ENCODE results near the gene BIRC5.

Gene BIRC5

DNA sequence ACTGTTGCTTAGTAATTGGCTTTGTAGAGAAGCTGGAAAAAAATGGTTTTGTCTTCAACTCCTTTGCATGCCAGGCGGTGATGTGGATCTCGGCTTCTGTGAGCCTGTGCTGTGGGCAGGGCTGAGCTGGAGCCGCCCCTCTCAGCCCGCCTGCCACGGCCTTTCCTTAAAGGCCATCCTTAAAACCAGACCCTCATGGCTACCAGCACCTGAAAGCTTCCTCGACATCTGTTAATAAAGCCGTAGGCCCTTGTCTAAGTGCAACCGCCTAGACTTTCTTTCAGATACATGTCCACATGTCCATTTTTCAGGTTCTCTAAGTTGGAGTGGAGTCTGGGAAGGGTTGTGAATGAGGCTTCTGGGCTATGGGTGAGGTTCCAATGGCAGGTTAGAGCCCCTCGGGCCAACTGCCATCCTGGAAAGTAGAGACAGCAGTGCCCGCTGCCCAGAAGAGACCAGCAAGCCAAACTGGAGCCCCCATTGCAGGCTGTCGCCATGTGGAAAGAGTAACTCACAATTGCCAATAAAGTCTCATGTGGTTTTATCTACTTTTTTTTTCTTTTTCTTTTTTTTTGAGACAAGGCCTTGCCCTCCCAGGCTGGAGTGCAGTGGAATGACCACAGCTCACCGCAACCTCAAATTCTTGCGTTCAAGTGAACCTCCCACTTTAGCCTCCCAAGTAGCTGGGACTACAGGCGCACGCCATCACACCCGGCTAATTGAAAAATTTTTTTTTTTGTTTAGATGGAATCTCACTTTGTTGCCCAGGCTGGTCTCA, 11.2 kb downstream of the BIRC5 start:
- no peak overlapping the region for H3K27ac ChIP-seq (ENCODE audit: low read length)
- H3K9me3 ChIP-seq (ENCODE audit: control insufficient read depth, insufficient read depth, low read length): no peaks in the 10 kb centered on the region
- no peaks in the 10 kb centered on the region for H3K27me3 ChIP-seq (ENCODE audit: control insufficient read depth, insufficient read depth, low read length)
- H3K4me1 ChIP-seq (ENCODE audit: control insufficient read depth, insufficient read depth, low read length): no peaks in the 10 kb centered on the region
- H3K4me3 ChIP-seq (ENCODE audit: low read length): no peak overlapping the region
- WGBS (ENCODE audit: insufficient coverage, insufficient read length): no CpG with 5 or more reads among the region's 16 CpGs
- peaks cover 20% of the 10 kb centered on the region for H3K36me3 ChIP-seq (ENCODE audit: control insufficient read depth, insufficient read depth, low read length)
- no peak for DNase-seq (ENCODE audit: low read depth, low spot score)

DNA sequence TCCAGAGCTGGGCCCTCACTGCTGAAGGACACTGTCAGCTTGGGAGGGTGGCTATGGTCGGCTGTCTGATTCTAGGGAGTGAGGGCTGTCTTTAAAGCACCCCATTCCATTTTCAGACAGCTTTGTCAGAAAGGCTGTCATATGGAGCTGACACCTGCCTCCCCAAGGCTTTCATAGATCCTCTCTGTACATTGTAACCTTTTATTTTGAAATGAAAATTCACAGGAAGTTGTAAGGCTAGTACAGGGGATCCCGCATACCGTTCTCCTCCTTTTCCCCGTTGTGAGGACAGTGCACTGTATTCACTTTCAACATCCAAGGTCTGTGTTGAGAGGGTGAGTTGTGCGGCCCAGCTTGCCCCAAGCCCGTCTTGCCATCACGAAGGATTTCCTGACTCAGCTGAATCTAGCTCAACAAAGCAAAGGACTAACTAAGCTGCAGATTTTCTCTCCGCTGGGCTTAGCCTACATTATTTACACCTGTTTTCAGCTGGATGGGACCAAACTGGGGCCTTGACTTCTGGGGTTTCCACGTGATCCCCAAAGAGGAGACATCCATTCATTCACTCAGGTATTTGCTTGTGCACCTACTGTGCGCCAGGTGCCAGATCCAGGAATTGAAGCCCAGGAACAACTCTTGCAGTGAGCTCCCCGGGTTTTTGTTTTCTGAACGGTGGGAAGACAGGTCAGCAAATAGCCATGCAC, 12.2 kb downstream of the BIRC5 start:
- no CpG with 5 or more reads among the region's 12 CpGs for WGBS (ENCODE audit: insufficient coverage, insufficient read length)
- no peak overlapping the region for H3K4me3 ChIP-seq (ENCODE audit: low read length)
- H3K27me3 ChIP-seq (ENCODE audit: control insufficient read depth, insufficient read depth, low read length): no peaks in the 10 kb centered on the region; the same call in 1 of the 2 replicates
- H3K27ac ChIP-seq (ENCODE audit: low read length): no peak overlapping the region
- peaks cover 16% of the 10 kb centered on the region for H3K36me3 ChIP-seq (ENCODE audit: control insufficient read depth, insufficient read depth, low read length)
- H3K9me3 ChIP-seq (ENCODE audit: control insufficient read depth, insufficient read depth, low read length): no peaks in the 10 kb centered on the region
- H3K4me1 ChIP-seq (ENCODE audit: control insufficient read depth, insufficient read depth, low read length): no peaks in the 10 kb centered on the region
- no peak for DNase-seq (ENCODE audit: low read depth, low spot score)

DNA sequence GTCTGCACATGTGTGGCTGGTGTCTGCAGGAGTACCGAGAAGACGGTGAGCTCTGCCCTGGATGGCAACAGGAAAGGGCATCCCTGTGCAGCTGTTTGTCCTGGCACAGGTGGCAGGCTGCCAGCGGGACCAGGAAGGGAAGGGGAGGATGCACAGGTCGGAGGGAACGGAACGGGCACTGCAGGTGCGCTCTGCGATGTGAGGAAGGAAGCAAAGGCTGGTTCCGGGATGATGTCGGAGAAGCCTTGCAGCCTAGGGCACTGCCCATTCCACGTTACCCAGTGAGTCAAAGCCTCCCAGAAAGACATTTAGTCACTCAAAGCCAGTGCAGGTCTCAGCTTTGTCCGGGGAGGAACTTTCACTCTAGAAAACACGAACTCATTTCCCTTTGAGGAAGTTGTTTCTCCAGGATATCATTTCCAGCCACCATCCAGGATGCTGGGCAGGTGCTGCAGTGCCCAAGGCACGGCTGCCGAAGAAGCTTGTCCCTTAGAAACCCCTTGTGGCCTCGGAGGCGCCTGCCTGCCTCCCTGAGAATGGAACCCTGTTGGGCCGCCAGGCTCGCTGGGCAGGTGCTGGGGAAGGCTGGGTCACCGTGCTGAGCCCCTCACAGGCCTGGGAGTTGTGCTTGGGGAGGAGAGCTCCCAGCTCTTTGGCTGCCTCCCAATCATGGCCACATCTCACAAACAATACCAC, 12.9 kb downstream of the BIRC5 start:
- DNase-seq (ENCODE audit: low read depth, low spot score): no peak
- no peaks in the 10 kb centered on the region; the same call in 1 of the 2 replicates for H3K27me3 ChIP-seq (ENCODE audit: control insufficient read depth, insufficient read depth, low read length)
- H3K4me3 ChIP-seq (ENCODE audit: low read length): no peak overlapping the region
- no peaks in the 10 kb centered on the region for H3K9me3 ChIP-seq (ENCODE audit: control insufficient read depth, insufficient read depth, low read length)
- no CpG with 5 or more reads among the region's 20 CpGs for WGBS (ENCODE audit: insufficient coverage, insufficient read length)
- H3K4me1 ChIP-seq (ENCODE audit: control insufficient read depth, insufficient read depth, low read length): no peaks in the 10 kb centered on the region
- peaks cover 16% of the 10 kb centered on the region for H3K36me3 ChIP-seq (ENCODE audit: control insufficient read depth, insufficient read depth, low read length)
- H3K27ac ChIP-seq (ENCODE audit: low read length): no peak overlapping the region

DNA sequence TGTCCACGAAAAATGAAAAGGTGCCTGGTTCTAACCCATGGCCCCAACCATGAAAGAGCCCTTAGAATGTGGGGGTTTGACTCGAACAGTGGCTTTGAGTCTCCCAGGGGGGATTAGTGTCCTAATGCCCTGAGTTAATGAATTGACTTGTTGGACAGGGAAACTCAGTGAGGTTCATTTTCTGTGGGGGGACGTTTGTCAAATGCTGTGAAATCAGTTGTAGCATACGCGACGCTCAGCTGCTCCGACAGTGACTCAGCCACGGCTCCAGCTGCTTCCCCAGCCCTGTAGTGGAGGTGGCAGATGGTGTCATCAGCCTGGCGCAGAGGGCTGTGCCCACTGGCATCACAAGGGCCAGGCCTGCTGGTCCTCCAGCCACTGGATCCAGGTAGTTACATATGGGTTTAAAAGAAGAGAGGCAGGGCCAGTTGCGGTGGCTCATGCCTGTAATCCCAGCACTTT, 13.4 kb downstream of the BIRC5 start:
- Histone ChIP-seq H3K27me3 (ENCODE audit: control insufficient read depth, insufficient read depth, low read length) (no peaks in the 10 kb centered on the region; the same call in 1 of the 2 replicates), H3K4me3 (ENCODE audit: low read length) (no peak overlapping the region), H3K36me3 (ENCODE audit: control insufficient read depth, insufficient read depth, low read length) (peaks cover 16% of the 10 kb centered on the region), H3K4me1 (ENCODE audit: control insufficient read depth, insufficient read depth, low read length) (no peaks in the 10 kb centered on the region; the same call in 1 of the 2 replicates), H3K27ac (ENCODE audit: low read length) (no peak overlapping the region), H3K9me3 (ENCODE audit: control insufficient read depth, insufficient read depth, low read length) (no peaks in the 10 kb centered on the region)
- DNase-seq (ENCODE audit: low read depth, low spot score): no peak
- no CpG with 5 or more reads among the region's 10 CpGs for WGBS (ENCODE audit: insufficient coverage, insufficient read length)

GRCh38 chr17:78228176-78228575, 14.1 kb downstream of the BIRC5 start:
- Histone ChIP-seq H3K4me1 (ENCODE audit: control insufficient read depth, insufficient read depth, low read length) (no peaks in the 10 kb centered on the region; the same call in 1 of the 2 replicates), H3K27ac (ENCODE audit: low read length) (no peak overlapping the region), H3K9me3 (ENCODE audit: control insufficient read depth, insufficient read depth, low read length) (no peaks in the 10 kb centered on the region), H3K4me3 (ENCODE audit: low read length) (no peak overlapping the region), H3K36me3 (ENCODE audit: control insufficient read depth, insufficient read depth, low read length) (peaks cover 17% of the 10 kb centered on the region), H3K27me3 (ENCODE audit: control insufficient read depth, insufficient read depth, low read length) (peaks cover 2% of the 10 kb centered on the region; the same call in 1 of the 2 replicates)
- no peak for DNase-seq (ENCODE audit: low read depth, low spot score)
- no CpG with 5 or more reads among the region's 4 CpGs for WGBS (ENCODE audit: insufficient coverage, insufficient read length)

DNA sequence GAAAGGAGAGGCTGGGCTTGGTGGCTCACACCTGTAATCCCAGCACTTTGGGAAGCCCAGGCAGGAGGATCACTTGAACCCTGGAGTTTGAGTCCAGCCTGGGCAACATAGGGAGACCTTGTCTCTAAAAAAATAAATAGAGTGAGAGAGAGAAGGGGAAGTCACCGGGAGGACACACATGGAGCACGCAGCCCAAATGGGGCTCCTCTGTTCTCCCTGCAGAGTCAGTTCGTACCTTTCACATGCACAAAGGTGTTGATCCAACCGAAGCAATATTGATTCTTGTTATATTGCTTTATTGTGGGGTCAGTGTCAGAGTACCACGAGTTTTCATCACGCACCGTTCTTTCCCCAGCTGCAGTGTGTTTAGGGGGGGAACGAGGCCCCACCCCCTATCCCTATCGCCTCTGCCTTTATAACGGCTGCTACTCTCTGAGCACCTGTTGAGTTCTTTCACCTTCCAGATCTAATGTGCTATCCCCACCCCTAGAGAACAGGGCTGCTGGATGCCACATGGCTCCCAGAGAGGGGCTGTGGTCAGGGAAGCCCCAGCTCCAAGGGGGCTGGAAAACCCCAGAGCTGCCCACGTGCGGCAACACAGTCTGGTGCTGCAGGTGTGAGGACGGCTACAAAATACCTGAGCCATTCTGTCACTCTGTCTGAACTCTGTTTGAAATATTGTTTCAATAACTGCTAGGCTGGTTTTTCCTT, 16.4 kb downstream of the BIRC5 start:
- no CpG with 5 or more reads among the region's 13 CpGs for WGBS (ENCODE audit: insufficient coverage, insufficient read length)
- no peak for DNase-seq (ENCODE audit: low read depth, low spot score)
- no peak overlapping the region for H3K27ac ChIP-seq (ENCODE audit: low read length)
- H3K4me1 ChIP-seq (ENCODE audit: control insufficient read depth, insufficient read depth, low read length): no peaks in the 10 kb centered on the region; the same call in 1 of the 2 replicates
- H3K36me3 ChIP-seq (ENCODE audit: control insufficient read depth, insufficient read depth, low read length): peaks cover 3% of the 10 kb centered on the region; the same call in 1 of the 2 replicates
- no peak overlapping the region for H3K4me3 ChIP-seq (ENCODE audit: low read length)
- H3K9me3 ChIP-seq (ENCODE audit: control insufficient read depth, insufficient read depth, low read length): no peaks in the 10 kb centered on the region
- H3K27me3 ChIP-seq (ENCODE audit: control insufficient read depth, insufficient read depth, low read length): peaks cover 2% of the 10 kb centered on the region; the same call in 1 of the 2 replicates

- WGBS (ENCODE audit: insufficient coverage, insufficient read length): no CpG with 5 or more reads among the region's 52 CpGs
- no peaks in the 10 kb centered on the region; the same call in 1 of the 2 replicates for H3K4me1 ChIP-seq (ENCODE audit: control insufficient read depth, insufficient read depth, low read length)
- H3K36me3 ChIP-seq (ENCODE audit: control insufficient read depth, insufficient read depth, low read length): peaks cover 3% of the 10 kb centered on the region; the same call in 1 of the 2 replicates
- peaks cover 2% of the 10 kb centered on the region; the same call in 1 of the 2 replicates for H3K27me3 ChIP-seq (ENCODE audit: control insufficient read depth, insufficient read depth, low read length)
- no peak within 1 kb of the TSS for H3K27ac ChIP-seq (ENCODE audit: low read length)
- no peak for DNase-seq (ENCODE audit: low read depth, low spot score)
- peak within 1 kb of the TSS; percentile 57; the same call in 1 of the 2 replicates for H3K4me3 ChIP-seq (ENCODE audit: low read length)
- H3K9me3 ChIP-seq (ENCODE audit: control insufficient read depth, insufficient read depth, low read length): no peaks in the 10 kb centered on the region
Observed at GRCh38 chr17:78230996-78231935, 17.2 kb downstream of the BIRC5 start, which contains the start of gene TMEM235. TSS of gene TMEM235 (plus strand) at chr17:78231631. CDS start at chr17:78232024, 393 bp downstream.

DNA sequence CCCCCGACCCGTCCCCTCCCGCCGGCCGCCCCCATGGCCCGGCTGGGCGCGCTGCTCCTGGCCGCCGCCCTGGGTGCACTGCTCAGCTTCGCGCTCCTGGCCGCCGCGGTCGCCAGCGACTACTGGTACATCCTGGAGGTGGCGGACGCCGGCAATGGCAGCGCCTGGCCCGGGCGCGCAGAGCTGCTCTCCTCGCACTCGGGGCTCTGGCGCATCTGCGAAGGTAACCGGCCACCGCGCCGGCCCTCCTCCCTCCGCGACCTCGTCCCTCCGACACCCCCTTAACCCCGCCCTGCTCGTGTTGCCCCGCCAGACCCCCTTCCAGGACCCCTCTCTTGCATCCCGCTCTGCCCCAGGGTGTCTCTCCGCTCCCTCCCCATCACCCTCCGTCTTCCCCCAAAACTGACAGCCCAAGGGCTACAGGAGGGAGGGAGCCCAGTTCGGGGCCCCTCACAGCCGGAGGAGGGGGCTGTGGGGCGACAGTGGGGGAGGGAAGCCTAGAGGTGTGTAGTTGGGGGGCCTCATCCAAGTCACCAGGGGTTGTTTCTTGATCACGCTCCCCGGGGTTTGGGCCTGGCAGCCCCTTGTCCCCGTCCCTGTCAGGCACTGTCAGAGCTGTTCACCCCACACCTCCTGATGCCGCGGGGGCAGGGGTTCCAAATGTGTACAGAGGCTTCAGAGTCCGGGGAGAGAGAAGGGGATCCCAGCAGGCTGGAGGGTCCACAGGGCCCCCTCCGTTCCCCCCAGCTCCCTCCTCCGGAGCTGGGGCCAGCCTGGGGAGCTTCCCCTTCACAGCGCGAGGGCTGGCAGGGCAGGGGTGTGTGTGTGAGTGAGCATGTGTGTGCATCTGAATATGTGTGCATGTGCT, 18.2 kb downstream of the BIRC5 start:
- H3K9me3 ChIP-seq (ENCODE audit: control insufficient read depth, insufficient read depth, low read length): no peaks in the 10 kb centered on the region
- peaks cover 2% of the 10 kb centered on the region; the same call in 1 of the 2 replicates for H3K27me3 ChIP-seq (ENCODE audit: control insufficient read depth, insufficient read depth, low read length)
- no peaks in the 10 kb centered on the region; the same call in 1 of the 2 replicates for H3K4me1 ChIP-seq (ENCODE audit: control insufficient read depth, insufficient read depth, low read length)
- peak overlapping the region; percentile 57; the same call in 1 of the 2 replicates for H3K4me3 ChIP-seq (ENCODE audit: low read length)
- no CpG with 5 or more reads among the region's 55 CpGs for WGBS (ENCODE audit: insufficient coverage, insufficient read length)
- no peak for DNase-seq (ENCODE audit: low read depth, low spot score)
- peaks cover 3% of the 10 kb centered on the region; the same call in 1 of the 2 replicates for H3K36me3 ChIP-seq (ENCODE audit: control insufficient read depth, insufficient read depth, low read length)
- no peak overlapping the region for H3K27ac ChIP-seq (ENCODE audit: low read length)
